Caki2 (cell line): ENCODE results near the gene GRAMD4. TPM values are rescaled to one million over a fixed set of nuclear protein-coding genes. Genes with fewer than 3 reads are reported as not detected.
"Not testable (repeated sequence)": the region's sequence is repeated elsewhere in the genome, so short reads cannot be mapped to it uniquely, and the experiment has no call there.

Source experiments
- DNase-seq: peaks from one replicate; pipeline ENCODE4 v3.0.0-alpha.2; 2015; ENCODE audit warnings: low read depth
- in situ Hi-C: cut with HindIII; loops from 2 replicates; pipeline ENCODE4 v1.10.0; 2016; ENCODE audit warnings: low sequenced_read_pairs, low pct_unique_long_range_greater_than_20kb, mixed read lengths
- total RNA-seq: library from RNA; depleted of rRNA; stranded (reverse); fragments of >200 nt; shearing (Covaris generic); gene quantifications from 2 replicates; pipeline ENCODE4 v1.2.3, GENCODE V29; 2014; ENCODE audit warnings: low replicate concordance

GRAMD4 gene
- total RNA-seq, 1 experiment from 2014 or later: 46.8 TPM

- no peak for DNase-seq
- in situ Hi-C loops: no loop called here
These were observed 7.1 kb upstream of the GRAMD4 start for GRCh38 chr22:46612904-46613605.

GRCh38 chr22:46613606-46614021 is 6.6 kb upstream of the GRAMD4 start:
- no peak for DNase-seq
- in situ Hi-C loops: no loop called here

GRCh38 chr22:46614025-46614931 is 5.9 kb upstream of the GRAMD4 start:
- in situ Hi-C loops: no loop called here
- no peak for DNase-seq

- DNase-seq: no peak
- in situ Hi-C loops: no loop called here
These were observed 2.8 kb upstream of the GRAMD4 start for GRCh38 chr22:46617207-46617985.

GRCh38 chr22:46617986-46618647 is 2.1 kb upstream of the GRAMD4 start:
- DNase-seq: no peak
- in situ Hi-C loops: no loop called here

- in situ Hi-C loops: no loop called here
- no peak for DNase-seq
These were observed 1.5 kb upstream of the GRAMD4 start for GRCh38 chr22:46618667-46619066.

GRCh38 chr22:46619240-46619829 is 851 bp upstream of the GRAMD4 start:
- in situ Hi-C loops: no loop called here
- DNase-seq: no peak

GRCh38 chr22:46620588-46621242 is 529 bp downstream of the GRAMD4 start:
- no peak for DNase-seq
- in situ Hi-C loops: no loop called here

- in situ Hi-C loops: not testable (repeated sequence)
These were observed 1.2 kb downstream of the GRAMD4 start for GRCh38 chr22:46621243-46621930.

GRCh38 chr22:46622081-46622521 is 1.9 kb downstream of the GRAMD4 start:
- in situ Hi-C loops: no loop called here
- no peak for DNase-seq

More at GRCh38 chr22:46621243-46621930, 1.2 kb downstream of the GRAMD4 start:
- not testable (repeated sequence) for DNase-seq

- in situ Hi-C loops: no loop called here
- no peak for DNase-seq
These were observed 5.1 kb downstream of the GRAMD4 start for GRCh38 chr22:46625113-46625842.

GRCh38 chr22:46625843-46626349 is 5.7 kb downstream of the GRAMD4 start:
- in situ Hi-C loops: no loop called here
- DNase-seq: no peak

GRCh38 chr22:46626356-46626755 is 6.2 kb downstream of the GRAMD4 start:
- DNase-seq: no peak
- in situ Hi-C loops: no loop called here

GRCh38 chr22:46626911-46627805 is 7.0 kb downstream of the GRAMD4 start:
- DNase-seq: peak; percentile 74

GRCh38 chr22:46627806-46628482 is 7.8 kb downstream of the GRAMD4 start:
- in situ Hi-C loops: no loop called here
- no peak for DNase-seq

More at GRCh38 chr22:46626911-46627805, 7.0 kb downstream of the GRAMD4 start:
- in situ Hi-C loops: no loop called here
